B cell (primary cell): Measurements from ENCODE around the gene SIX1. TPM values are rescaled to one million over a fixed set of nuclear protein-coding genes. Genes with fewer than 3 reads are reported as not detected.

ENCODE experiments used
- ATAC-seq: fragments of 200-7000 bp; cut with Tn5 transposase; one replicate; pipeline ENCODE4 v1.10.0; 2021; ENCODE audit warnings: low read depth, mild to moderate bottlenecking, moderate number of reproducible peaks, moderate library complexity
- CTCF ChIA-PET: fragments of 350-600 bp; sonication (Branson Sonifier 250); formaldehyde crosslinking; loops from one replicate; lab custom pipeline; 2021; ENCODE audit warnings: antibody characterized with exemption, inconsistent platforms; lab: Charles Lee
- POLR2A ChIA-PET: fragments of 350-600 bp; sonication (Branson Sonifier 250); formaldehyde crosslinking; loops from one replicate; lab custom pipeline; 2021; ENCODE audit warnings: antibody characterized with exemption; lab: Charles Lee
- DNase-seq: peaks from one replicate; pipeline ENCODE4 v3.0.0; 2013
- H2AFZ ChIP-seq: 2 replicates; pipeline ENCODE4 v1.6.1; 2012; ENCODE audit warnings: mild to moderate bottlenecking, low read depth, low read length; ENCODE audit not compliant: insufficient read depth, poor library complexity, severe bottlenecking
- H3K27ac ChIP-seq, 2 donors: 1 replicate in 1 of 2; 2 replicates in 1 of 2; pipeline ENCODE4 v1.5.1; 2012 to 2013; ENCODE audit warnings: low read length in 2 of 2, mild to moderate bottlenecking in 2 of 2, moderate library complexity in 1 of 2
- H3K27me3 ChIP-seq, 4 experiments: fragments of 200-600 bp in 1 of 4; sonication (generic) in 1 of 4; replicated peaks in 1 of 4; 1 replicate in 2 of 4; 2 replicates in 2 of 4; pipeline versions ENCODE4 v1.6.1 to v1.7.0; 2013 to 2016; ENCODE audit warnings: low read length in 3 of 4, mild to moderate bottlenecking in 2 of 4, mixed read lengths in 1 of 4, moderate library complexity in 1 of 4; ENCODE audit not compliant: insufficient read depth in 4 of 4, control insufficient read depth in 3 of 4; ENCODE audit errors: control extremely low read depth in 1 of 4
- H3K36me3 ChIP-seq, 2 experiments: replicated peaks in 1 of 2; 1 replicate in 1 of 2; 2 replicates in 1 of 2; pipeline versions ENCODE4 v1.6.1 to v1.7.1; 2013; ENCODE audit warnings: low read length in 1 of 2; ENCODE audit not compliant: insufficient read depth in 2 of 2, control insufficient read depth in 1 of 2; ENCODE audit errors: control extremely low read depth in 1 of 2, extremely low read depth in 1 of 2
- H3K4me1 ChIP-seq, 2 donors: fragments of 200-600 bp in 1 of 2; sonication (generic) in 1 of 2; 1 replicate in 1 of 2; 2 replicates in 1 of 2; pipeline versions ENCODE4 v1.5.1 to v1.6.1; 2013 to 2017; ENCODE audit warnings: low read length in 2 of 2; ENCODE audit not compliant: control insufficient read depth in 2 of 2, insufficient read depth in 2 of 2
- H3K4me2 ChIP-seq: replicated peaks from 2 replicates; pipeline ENCODE3; 2012; ENCODE audit warnings: mild to moderate bottlenecking, low read depth, low read length; ENCODE audit not compliant: poor library complexity, severe bottlenecking
- H3K4me3 ChIP-seq, 5 experiments: fragments of 200-600 bp in 1 of 5; sonication (generic) in 1 of 5; 1 replicate in 3 of 5; 2 replicates in 2 of 5; pipeline versions ENCODE4 v1.5.1 to v1.7.0; 2011 to 2016; ENCODE audit warnings: low read length in 4 of 5, mild to moderate bottlenecking in 4 of 5, low read depth in 2 of 5, control low read depth in 1 of 5, moderate library complexity in 1 of 5; ENCODE audit not compliant: insufficient read depth in 1 of 5; ENCODE audit errors: control extremely low read depth in 1 of 5, extremely low read depth in 1 of 5
- H3K79me2 ChIP-seq: fragments of 200-600 bp; sonication (generic); one replicate; pipeline ENCODE4 v1.6.0; 2016; ENCODE audit warnings: low read length; ENCODE audit not compliant: control insufficient read depth, insufficient read depth
- H3K9ac ChIP-seq: fragments of 200-600 bp; sonication (generic); 2 replicates; pipeline ENCODE4 v1.6.1; 2017; ENCODE audit warnings: mild to moderate bottlenecking, low read length, moderate library complexity
- H3K9me3 ChIP-seq, 3 donors: one replicate each; pipeline versions ENCODE4 v1.6.1 to v1.7.1; 2013; ENCODE audit warnings: low read length in 2 of 3; ENCODE audit not compliant: control insufficient read depth in 2 of 3, insufficient read depth in 1 of 3; ENCODE audit errors: control extremely low read depth in 1 of 3
- H4K20me1 ChIP-seq: 2 replicates; pipeline ENCODE4 v1.6.0; 2012; ENCODE audit warnings: mild to moderate bottlenecking, low read length; ENCODE audit not compliant: insufficient read depth, control insufficient read depth, poor library complexity, severe bottlenecking
- H3K27ac Mint-ChIP-seq: one replicate; pipeline ENCODE4 v1.8.0; 2021; ENCODE audit warnings: mixed read lengths
- H3K27me3 Mint-ChIP-seq: one replicate; pipeline ENCODE4 v1.8.0; 2021; ENCODE audit warnings: mixed read lengths
- H3K4me1 Mint-ChIP-seq: one replicate; pipeline ENCODE4 v1.8.0; 2021; ENCODE audit warnings: mixed read lengths
- H3K4me3 Mint-ChIP-seq: one replicate; pipeline ENCODE4 v1.8.0; 2021; ENCODE audit warnings: mixed read lengths
- H3K9me3 Mint-ChIP-seq: one replicate; pipeline ENCODE4 v1.8.0; 2022; ENCODE audit warnings: mixed read lengths; ENCODE audit not compliant: insufficient read depth
- EZH2 ChIP-seq: IDR thresholded peaks from 2 replicates; pipeline ENCODE4 v1.6.1; 2012; ENCODE audit warnings: borderline replicate concordance, low read depth, mild to moderate bottlenecking, moderate library complexity, low read length; ENCODE audit not compliant: insufficient read depth, poor library complexity, severe bottlenecking
- WGBS: methylation state at CpG from one replicate; pipeline ENCODE4 v1.1.5; 2013; ENCODE audit warnings: missing lambda C conversion rate; ENCODE audit not compliant: insufficient coverage; 5-methylcytosine and 5-hydroxymethylcytosine counted together
- intact Hi-C: fragments of 100-400 bp; cut with micrococcal nuclease; formaldehyde crosslinking; loops from one replicate; pipeline ENCODE4 v1.10.0; 2022
- polyA plus RNA-seq: library from polyadenylated mRNA; depleted of rRNA; stranded (reverse); fragments of >200 nt; gene quantifications from 2 replicates; pipeline ENCODE4 v1.2.3, GENCODE V29; 2012
- total RNA-seq, 2 donors: library from RNA; stranded (reverse); fragments of 120-200 nt in 1 of 2; gene quantifications; 1 replicate in 1 of 2; 2 replicates in 1 of 2; pipeline versions ENCODE4 v1.2.3 to v1.2.4, GENCODE V29; 2013 to 2022
- TF ChIP-seq, protein P1 (sequence below): fragments of 200-600 bp; IDR thresholded peaks from one replicate; pipeline ENCODE4 v1.8.0; 2022; ENCODE audit warnings: antibody characterized with exemption, mild to moderate bottlenecking

Gene SIX1
- total and polyA plus RNA-seq, 2 donors (not counting 1 experiment from before 2014, with no cell fraction given), result 0.12 to 0.16 TPM

DNA sequence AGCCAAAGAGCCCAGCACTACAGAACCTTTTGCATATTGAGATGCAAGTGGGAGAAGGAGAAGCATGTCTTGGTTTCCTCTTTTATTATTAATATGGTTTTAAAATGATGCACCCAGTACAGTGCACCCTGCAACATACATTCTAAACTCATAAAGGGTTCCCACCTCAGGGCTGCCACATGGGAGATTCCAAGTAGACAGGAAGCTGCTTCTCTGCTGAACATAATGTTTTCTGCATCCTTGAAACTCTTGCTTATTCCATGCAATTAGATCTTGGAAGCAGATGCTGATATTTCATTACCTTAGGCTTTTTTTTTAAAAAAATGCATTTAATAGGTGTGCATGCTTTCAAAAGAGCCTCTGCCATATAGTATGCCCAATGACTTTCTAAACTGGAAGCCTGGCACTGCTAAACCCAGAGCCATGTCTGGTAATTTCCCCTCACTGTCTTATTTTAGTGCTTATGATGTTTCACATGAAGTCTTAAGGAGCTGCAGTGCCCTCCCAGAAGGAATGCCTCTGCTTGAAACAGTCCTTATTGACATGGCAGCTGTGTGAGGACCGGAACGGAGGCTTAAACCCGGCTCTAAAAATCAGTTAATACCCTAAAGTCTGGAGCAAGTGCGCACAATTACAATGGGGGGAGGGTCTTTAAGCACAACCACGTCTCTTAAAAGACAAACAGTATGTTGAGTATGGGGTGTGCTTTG lies 2.0 kb upstream of the SIX1 start:
- no peak for TF ChIP-seq EZH2
- TF ChIP-seq, protein P1, sequence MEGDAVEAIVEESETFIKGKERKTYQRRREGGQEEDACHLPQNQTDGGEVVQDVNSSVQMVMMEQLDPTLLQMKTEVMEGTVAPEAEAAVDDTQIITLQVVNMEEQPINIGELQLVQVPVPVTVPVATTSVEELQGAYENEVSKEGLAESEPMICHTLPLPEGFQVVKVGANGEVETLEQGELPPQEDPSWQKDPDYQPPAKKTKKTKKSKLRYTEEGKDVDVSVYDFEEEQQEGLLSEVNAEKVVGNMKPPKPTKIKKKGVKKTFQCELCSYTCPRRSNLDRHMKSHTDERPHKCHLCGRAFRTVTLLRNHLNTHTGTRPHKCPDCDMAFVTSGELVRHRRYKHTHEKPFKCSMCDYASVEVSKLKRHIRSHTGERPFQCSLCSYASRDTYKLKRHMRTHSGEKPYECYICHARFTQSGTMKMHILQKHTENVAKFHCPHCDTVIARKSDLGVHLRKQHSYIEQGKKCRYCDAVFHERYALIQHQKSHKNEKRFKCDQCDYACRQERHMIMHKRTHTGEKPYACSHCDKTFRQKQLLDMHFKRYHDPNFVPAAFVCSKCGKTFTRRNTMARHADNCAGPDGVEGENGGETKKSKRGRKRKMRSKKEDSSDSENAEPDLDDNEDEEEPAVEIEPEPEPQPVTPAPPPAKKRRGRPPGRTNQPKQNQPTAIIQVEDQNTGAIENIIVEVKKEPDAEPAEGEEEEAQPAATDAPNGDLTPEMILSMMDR, result no peak
- Histone ChIP-seq H3K4me1 (peaks cover 48 to 61% of the 10 kb centered on the region in 2 donors), H3K79me2 (no peaks in the 10 kb centered on the region), H3K9me3 (peaks cover 2 to 82% (median 50%) of the 10 kb centered on the region in 3 donors), H3K4me3 (no peak overlapping the region), H3K9ac (no peak overlapping the region), H4K20me1 (no peaks in the 10 kb centered on the region), H2AFZ (no peak overlapping the region), H3K4me2 (no peak overlapping the region), H3K36me3 (no peaks in the 10 kb centered on the region), H3K27ac (no peak overlapping the region), H3K27me3 (peaks cover 0 to 99% (median 82%) of the 10 kb centered on the region in 4 experiments)
- ChIA-PET CTCF (interaction anchor here (1.4 kb wide), 1 partner anchor 9 kb away, joined by 4 read pairs; no protein-coding TSS in a partner anchor), POLR2A (no interaction called here)
- Mint-ChIP-seq H3K9me3 (peaks cover 6% of the 10 kb centered on the region), H3K4me3 (no peak overlapping the region), H3K27me3 (peaks cover 87% of the 10 kb centered on the region), H3K4me1 (peaks cover 47% of the 10 kb centered on the region), H3K27ac (peak overlapping the region; percentile 57)
- intact Hi-C loops, result loop anchor here (5.0 kb wide), 1 partner anchor 139 kb away; no protein-coding TSS in a partner anchor
- ATAC-seq (no peak), DNase-seq (peak; percentile 10)
- WGBS, result no CpG with 5 or more reads among the region's 5 CpGs

GRCh38 chr14:60650373-60650961 lies 1.2 kb upstream of the SIX1 start:
- Histone ChIP-seq H3K4me1 (peaks cover 43 to 62% of the 10 kb centered on the region in 2 donors), H3K9ac (no peak overlapping the region), H2AFZ (no peak overlapping the region), H3K9me3 (peaks cover 2 to 78% (median 45%) of the 10 kb centered on the region in 3 donors), H3K27ac (no peak overlapping the region), H3K27me3 (peaks cover 0 to 98% (median 83%) of the 10 kb centered on the region in 4 experiments), H3K36me3 (no peaks in the 10 kb centered on the region), H3K4me3 (no peak overlapping the region), H3K79me2 (no peaks in the 10 kb centered on the region), H4K20me1 (no peaks in the 10 kb centered on the region), H3K4me2 (no peak overlapping the region)
- TF ChIP-seq, protein P1, result no peak
- no peak for TF ChIP-seq EZH2
- ChIA-PET POLR2A (no interaction called here), CTCF (interaction anchor here (1.4 kb wide), 1 partner anchor 8 kb away, joined by 4 read pairs; no protein-coding TSS in a partner anchor)
- DNase-seq, result peak; percentile 40
- H3K27ac Mint-ChIP-seq, result no peak overlapping the region
- H3K4me3 Mint-ChIP-seq, result peak overlapping the region; percentile 69
- H3K4me1 Mint-ChIP-seq, result peaks cover 41% of the 10 kb centered on the region
- H3K9me3 Mint-ChIP-seq, result peaks cover 6% of the 10 kb centered on the region
- intact Hi-C loops, result loop anchor here (5.0 kb wide), 1 partner anchor 138 kb away; no protein-coding TSS in a partner anchor
- H3K27me3 Mint-ChIP-seq, result peaks cover 86% of the 10 kb centered on the region
- no peak for ATAC-seq
- WGBS, result 13% methylated on average over 8 of the region's 11 CpGs
